Renal cortex interstitium (tissue), 11 donors: ENCODE results near the gene ZFYVE28. TPM values are rescaled to one million over a fixed set of nuclear protein-coding genes. Genes with fewer than 3 reads are reported as not detected.
"Not testable (repeated sequence)": the region's sequence is repeated elsewhere in the genome, so short reads cannot be mapped to it uniquely, and the experiment has no call there.

ENCODE experiments used
- DNase-seq, 11 donors: peaks; one replicate each; pipeline ENCODE4 v3.0.0-alpha.2; 2013; ENCODE audit warnings: low read depth in 9 of 11, low spot score in 4 of 11; ENCODE audit errors: extremely low read depth in 1 of 11
- polyA plus RNA-seq, 3 donors: library from polyadenylated mRNA; unstranded; fragments of 120-200 nt; gene quantifications; one replicate each; pipeline ENCODE4 v1.2.1, GENCODE V29; 2013; ENCODE audit not compliant: insufficient read length in 3 of 3

The ZFYVE28 gene
- polyA plus RNA-seq, 3 donors = 1.7 to 3.7 (median 1.8) TPM

- DNase-seq = no peak
Measured at GRCh38 chr4:2288051-2288541, 130.3 kb downstream of the ZFYVE28 start.

DNA sequence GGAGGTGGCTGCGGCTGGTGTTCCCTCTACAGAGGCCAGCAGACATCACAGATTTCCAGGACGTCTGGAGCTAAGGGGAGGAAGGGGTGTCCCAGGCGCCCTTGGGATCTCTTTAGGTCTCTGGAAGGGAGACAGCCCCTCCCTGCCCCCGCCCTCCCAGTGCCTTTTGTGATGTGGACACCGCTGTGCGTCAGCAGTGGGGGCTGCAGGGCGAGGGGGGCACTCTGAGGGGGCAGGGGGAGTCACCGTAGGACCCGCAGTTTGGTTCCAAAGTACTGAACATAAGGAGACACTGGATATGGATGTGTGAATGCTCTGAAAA is 130.9 kb downstream of the ZFYVE28 start:
- no peak for DNase-seq

DNA sequence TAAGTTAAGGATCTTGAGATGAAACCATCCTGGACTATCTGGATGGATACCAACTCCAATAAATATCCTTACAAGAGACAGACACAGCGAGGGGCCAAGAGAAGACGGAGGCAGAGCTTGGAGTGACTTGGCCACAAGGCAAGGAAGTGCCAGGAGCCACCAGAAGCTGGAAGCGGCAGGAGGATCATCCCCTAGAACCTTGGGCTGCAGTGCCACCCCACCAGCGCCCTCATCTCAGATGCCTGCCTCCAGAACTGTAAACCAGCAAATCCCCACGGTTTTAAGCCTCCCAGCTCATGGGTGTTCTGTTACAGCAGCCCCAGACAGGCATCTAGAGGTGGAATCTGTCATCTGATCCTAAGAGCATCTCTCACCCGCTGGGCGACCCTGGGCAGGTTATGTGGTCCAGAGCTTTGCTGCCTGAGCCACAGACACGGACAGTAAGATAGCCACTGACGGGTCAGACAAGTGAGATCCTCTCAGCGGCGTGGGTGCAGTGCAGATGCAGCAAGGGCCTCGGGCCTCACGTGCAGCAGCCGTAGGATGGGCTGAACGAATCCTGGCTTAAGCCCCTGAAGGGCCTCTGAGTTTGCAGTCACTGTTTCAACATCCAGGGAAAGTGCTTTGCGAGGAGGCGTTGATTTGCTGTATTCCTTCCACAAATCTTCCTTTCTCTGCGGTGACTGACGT is 131.4 kb downstream of the ZFYVE28 start:
- peak in 2 of 11 donors; percentile 22 to 25 for DNase-seq

DNA sequence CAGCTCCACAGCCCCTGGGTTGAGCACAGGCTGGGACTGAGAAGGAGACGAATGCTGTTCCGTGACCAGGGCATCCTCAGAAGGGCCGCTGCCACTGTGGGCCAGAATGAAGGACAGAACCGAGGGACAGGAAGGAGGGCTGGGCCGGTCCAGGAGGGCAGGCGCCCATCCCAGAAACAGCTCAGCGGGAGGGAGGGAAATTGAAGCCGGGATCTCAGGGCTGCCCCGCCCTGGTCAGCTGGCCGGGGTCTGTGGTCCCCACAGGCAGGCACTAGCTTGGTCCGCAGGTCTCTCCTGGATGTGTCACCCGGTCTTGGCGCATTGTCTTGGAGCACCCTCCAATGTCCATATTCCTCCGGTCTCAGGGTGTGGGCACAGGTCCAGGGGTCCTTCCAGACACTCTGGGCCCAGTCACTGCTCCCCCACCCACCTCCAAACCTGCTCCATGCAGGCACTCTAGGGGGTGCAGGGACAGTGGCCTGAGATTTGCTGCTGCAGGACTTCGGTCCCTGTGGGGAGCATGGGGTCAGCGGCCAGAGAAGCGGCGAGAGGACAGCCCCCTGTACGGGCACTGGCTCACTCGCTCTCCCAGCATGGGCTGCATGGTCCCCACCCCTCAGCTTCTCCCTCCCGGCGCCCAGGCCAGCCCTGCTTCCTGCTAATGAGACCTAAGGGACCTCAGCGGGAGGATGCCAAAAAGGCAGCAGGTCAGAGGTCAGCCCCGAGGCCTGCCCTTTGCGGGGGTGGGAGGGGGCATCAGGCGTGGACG is 132.6 kb downstream of the ZFYVE28 start:
- no peak for DNase-seq

- no peak for DNase-seq
Measured at GRCh38 chr4:2284934-2285612, 133.4 kb downstream of the ZFYVE28 start.

GRCh38 chr4:2284161-2284933 is 134.1 kb downstream of the ZFYVE28 start:
- no peak for DNase-seq

GRCh38 chr4:2283199-2283711 is 135.2 kb downstream of the ZFYVE28 start:
- DNase-seq = no peak

GRCh38 chr4:2281575-2282343 is 136.7 kb downstream of the ZFYVE28 start:
- DNase-seq = no peak

DNA sequence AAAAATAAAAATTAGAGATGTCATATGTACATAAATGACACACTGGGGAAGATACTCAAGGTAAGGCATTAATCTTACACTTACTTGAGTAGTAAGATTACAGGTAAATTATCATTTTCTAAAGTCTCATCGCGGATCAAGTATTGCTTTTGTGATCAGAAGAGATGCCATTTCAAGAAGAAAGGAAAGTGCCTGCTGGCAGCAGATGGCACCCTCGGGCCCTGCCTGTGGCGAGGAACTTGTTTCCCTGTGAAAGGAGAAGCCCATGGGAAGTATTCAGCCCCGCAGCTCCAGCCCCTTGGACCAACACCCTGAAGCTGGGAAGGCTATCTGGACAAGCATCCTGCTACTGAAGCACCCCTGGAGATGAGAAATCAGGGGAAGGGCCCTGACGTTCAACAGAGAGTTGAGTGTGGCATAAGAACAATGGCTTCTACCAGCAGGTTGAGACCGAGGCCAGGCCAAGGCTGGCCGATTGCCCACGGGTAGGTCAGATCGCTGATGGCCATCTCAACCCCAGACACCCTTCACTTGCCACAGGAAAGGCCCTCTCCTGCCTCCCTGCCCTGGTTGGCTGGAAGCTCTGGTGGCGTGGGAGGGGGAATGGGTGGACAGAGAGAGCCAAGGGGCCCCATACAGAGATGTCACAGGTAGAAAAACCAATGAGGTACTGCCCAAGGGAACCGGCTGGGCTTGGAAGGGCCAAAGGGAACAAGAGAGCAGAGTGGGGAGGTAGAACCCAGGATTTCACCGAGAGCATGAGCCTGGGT is 137.7 kb downstream of the ZFYVE28 start:
- no peak for DNase-seq

DNA sequence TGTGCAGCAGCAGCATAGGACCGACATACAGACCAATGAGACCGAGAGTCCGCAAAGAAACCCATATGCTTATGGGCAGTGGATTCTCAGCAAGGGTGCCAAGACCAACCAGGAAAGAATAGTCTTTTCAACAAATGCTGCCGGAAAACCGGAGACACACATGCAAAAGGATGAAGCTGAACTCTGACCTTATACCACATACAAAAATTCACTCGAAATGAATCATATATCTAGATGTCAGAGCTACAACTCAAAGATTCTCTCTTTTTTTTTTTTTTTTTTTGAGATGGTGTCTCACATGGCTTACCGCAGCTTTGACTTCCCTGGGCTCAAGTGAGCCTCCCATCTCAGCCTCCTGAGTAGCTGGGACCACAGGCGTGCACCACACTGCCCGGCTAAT is 140.5 kb downstream of the ZFYVE28 start:
- no peak for DNase-seq

DNA sequence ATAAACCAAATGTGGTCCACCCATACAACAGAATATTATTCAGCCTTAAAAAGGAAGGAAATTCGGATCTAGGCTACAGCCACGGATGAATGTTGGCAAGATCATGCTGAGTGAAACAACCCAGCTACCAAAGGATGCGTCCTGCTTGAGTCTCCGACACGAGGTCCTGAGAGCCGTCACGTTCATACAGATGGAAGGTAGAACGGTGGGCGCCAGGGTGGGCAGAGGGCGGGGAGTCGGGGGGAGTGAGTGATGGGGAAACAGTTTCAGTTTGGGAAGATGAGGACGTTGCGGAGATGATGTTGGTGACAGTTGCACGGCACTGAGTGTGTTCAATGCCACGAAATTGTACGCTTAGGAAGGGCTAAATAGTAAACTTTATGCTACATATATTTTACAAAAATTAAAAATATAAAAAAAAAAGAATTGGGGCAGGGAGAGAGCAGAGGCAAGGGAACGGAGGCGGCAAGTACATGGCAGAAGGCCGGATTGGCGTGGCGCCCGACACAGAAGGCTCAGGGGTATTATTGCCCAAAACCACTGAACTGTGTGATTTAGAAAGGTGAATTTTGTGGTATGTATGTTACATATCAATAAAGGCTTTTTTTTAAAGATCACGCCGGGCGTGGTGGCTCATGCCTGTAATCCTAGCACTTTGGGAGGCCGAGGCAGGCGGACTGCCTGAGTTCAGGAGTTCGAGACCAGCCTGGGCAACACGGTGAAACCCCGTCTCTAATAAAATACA is 141.7 kb downstream of the ZFYVE28 start:
- no peak for DNase-seq

- DNase-seq = no peak
Measured at GRCh38 chr4:2275546-2276251, 142.7 kb downstream of the ZFYVE28 start.

- DNase-seq = not testable (repeated sequence)
Measured at GRCh38 chr4:2275044-2275397, 143.4 kb downstream of the ZFYVE28 start.

DNA sequence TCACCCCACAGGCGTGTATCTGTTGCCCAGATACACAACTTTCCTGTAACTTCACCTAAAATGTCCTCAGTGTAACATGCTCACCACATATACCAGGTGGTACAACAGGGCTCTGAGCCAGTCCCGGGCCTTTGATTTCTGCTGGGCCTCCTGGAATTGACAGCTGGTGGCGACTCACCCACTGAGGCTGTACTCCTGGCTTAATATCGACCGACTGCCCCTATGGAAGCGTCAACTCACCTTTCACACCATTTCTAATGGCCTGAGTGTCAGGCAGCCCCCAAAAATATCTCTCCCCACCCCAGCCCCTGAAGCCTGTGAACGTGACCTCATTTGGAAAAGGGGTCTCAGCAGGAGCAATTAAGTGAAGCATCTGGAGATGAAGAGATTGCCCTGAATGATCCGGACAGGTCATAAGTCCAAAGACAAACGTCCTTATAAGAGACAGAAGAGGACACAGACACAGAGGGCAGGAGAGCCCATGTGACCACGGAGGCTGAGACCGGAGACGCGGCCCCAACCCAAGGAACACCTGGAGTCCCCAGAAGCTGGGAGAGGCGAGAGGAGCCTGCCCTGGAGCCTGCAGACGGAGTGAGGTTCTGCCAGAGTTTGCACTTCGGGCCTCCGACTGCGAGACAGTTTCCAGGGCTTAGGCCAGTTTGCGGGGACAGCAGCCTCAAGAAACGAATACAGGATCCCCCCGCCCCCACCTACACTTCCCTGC is 144.0 kb downstream of the ZFYVE28 start:
- no peak for DNase-seq

- DNase-seq = no peak
Measured at GRCh38 chr4:2273657-2274319, 144.7 kb downstream of the ZFYVE28 start.
